Suprapubic skin (tissue), 4 donors: ENCODE measurements around the gene ALLC.

ENCODE experiments used
- CTCF ChIP-seq, 2 donors: fragments of 200-600 bp in 1 of 2; fragments of 450-650 bp in 1 of 2; sonication (generic) in 1 of 2; IDR thresholded peaks; one replicate each; pipeline ENCODE4 v1.5.1; 2016 to 2019; ENCODE audit warnings: antibody characterized with exemption in 2 of 2, mild to moderate bottlenecking in 1 of 2, moderate library complexity in 1 of 2
- EP300 ChIP-seq: sonication (generic); formaldehyde crosslinking; IDR thresholded peaks from one replicate; pipeline ENCODE4 v1.6.1; 2017; ENCODE audit warnings: antibody characterized with exemption
- POLR2A ChIP-seq, 2 donors: fragments of 450-650 bp; IDR thresholded peaks; one replicate each; pipeline ENCODE4 v1.6.1; 2017; ENCODE audit warnings: antibody characterized with exemption in 2 of 2, mild to moderate bottlenecking in 2 of 2, moderate library complexity in 2 of 2
- POLR2AphosphoS5 ChIP-seq, 3 donors: sonication (generic); formaldehyde crosslinking; IDR thresholded peaks; one replicate each; pipeline ENCODE4 v1.6.1; 2017; ENCODE audit warnings: antibody characterized with exemption in 3 of 3

GRCh38 chr2:3626118-3626811, 31.7 kb upstream of the ALLC start:
- TF ChIP-seq CTCF (IDR thresholded peaks at IDR 0.05) (no peak), EP300 (no peak), POLR2A (IDR thresholded peaks at IDR 0.05) (no peak), POLR2AphosphoS5 (IDR thresholded peaks at IDR 0.05) (no peak)
